ENCODE measurements around the gene MRGPRF. TPM values are rescaled to one million over a fixed set of nuclear protein-coding genes. Genes with fewer than 3 reads are reported as not detected.

MRGPRF gene
- total RNA-seq, 1 experiment from 2014 or later: 0.76 TPM

DNA sequence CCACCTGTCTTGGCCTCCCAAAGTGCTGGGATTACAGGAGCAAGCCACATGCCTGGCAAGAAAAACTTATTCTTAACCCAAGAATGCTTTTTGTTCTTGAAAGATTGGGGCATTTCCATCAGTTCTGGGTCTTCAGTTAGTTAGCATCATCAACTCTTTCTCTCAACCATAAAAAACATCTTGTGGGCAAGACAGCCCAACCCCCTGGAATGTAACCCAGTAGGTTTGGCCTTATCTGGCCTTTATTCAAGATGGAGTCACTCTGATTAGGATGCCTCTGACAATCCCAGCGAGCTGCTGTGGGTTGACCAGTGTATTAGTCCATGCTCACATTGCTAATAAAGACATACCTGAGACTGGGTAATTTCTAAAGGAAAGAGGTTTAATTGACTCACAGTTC lies 26.5 kb upstream of the MRGPRF start:
- no peak overlapping the region for H2AFZ ChIP-seq (ENCODE audit: low read depth, low read length, poor library complexity, severe bottlenecking)
- peaks cover 0 to 11% of the 10 kb centered on the region in 2 experiments; a peak in 3 of 4 replicates for H3K4me1 ChIP-seq (ENCODE audit: control insufficient read depth in 1 of 2, insufficient read depth in 2 of 2, low read length in 2 of 2)
- ATAC-seq (no peak), DNase-seq (ENCODE audit: low read depth, low spot score) (no peak)
- H3K4me2 ChIP-seq (ENCODE audit: low read length): no peak overlapping the region
- no peaks in the 10 kb centered on the region for H3K79me2 ChIP-seq (ENCODE audit: insufficient read depth, low read length)
- H3K27me3 ChIP-seq (ENCODE audit: insufficient read depth, low read length): no peaks in the 10 kb centered on the region
- H3K4me3 ChIP-seq (replicated peaks in 1 of 2; ENCODE audit: low read depth in 1 of 2, low read length in 2 of 2): no peak overlapping the region
- CTCF ChIA-PET: no interaction called here
- POLR2A ChIA-PET: no interaction called here
- intact Hi-C loops (cut with micrococcal nuclease): no loop called here
- no peaks in the 10 kb centered on the region for H4K20me1 ChIP-seq (ENCODE audit: insufficient read depth)
- H3K9me3 ChIP-seq (ENCODE audit: control insufficient read depth in 1 of 2, insufficient read depth in 1 of 2, low read depth in 1 of 2, low read length in 2 of 2): no peaks in the 10 kb centered on the region
- H3K36me3 ChIP-seq (ENCODE audit: control insufficient read depth in 1 of 2, insufficient read depth in 2 of 2, low read length in 2 of 2): no peaks in the 10 kb centered on the region
- TF ChIP-seq, protein P1, sequence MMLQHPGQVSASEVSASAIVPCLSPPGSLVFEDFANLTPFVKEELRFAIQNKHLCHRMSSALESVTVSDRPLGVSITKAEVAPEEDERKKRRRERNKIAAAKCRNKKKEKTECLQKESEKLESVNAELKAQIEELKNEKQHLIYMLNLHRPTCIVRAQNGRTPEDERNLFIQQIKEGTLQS (IDR thresholded peaks at IDR 0.05): no peak
- TF ChIP-seq EZH2phosphoT487 (IDR thresholded peaks at IDR 0.05; ENCODE audit: borderline replicate concordance): no peak
- no peak for TF ChIP-seq EZH2 (IDR thresholded peaks at IDR 0.05)
- no peak for TF ChIP-seq SIN3A (IDR thresholded peaks at IDR 0.05; ENCODE audit: low read depth)
- no peak for TF ChIP-seq ZNF274 (IDR thresholded peaks at IDR 0.05; ENCODE audit: low read depth, low read length)
- TF ChIP-seq EGR1 (IDR thresholded peaks at IDR 0.05; ENCODE audit: low read depth): no peak
- TF ChIP-seq ELF1 (IDR thresholded peaks at IDR 0.05; ENCODE audit: borderline replicate concordance, low read depth): no peak
- no peak for TF ChIP-seq YY1 (IDR thresholded peaks at IDR 0.05; ENCODE audit: extremely low read depth, insufficient replicate concordance, low read depth, low read length)
- no peak for TF ChIP-seq RAD21 (IDR thresholded peaks at IDR 0.05; ENCODE audit: low read depth)
- no peak for TF ChIP-seq SRF (IDR thresholded peaks at IDR 0.05; ENCODE audit: low read depth)
- TF ChIP-seq, protein P2, sequence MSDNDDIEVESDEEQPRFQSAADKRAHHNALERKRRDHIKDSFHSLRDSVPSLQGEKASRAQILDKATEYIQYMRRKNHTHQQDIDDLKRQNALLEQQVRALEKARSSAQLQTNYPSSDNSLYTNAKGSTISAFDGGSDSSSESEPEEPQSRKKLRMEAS (IDR thresholded peaks at IDR 0.05): no peak
- TF ChIP-seq JUND (IDR thresholded peaks at IDR 0.05): no peak
- TF ChIP-seq POLR2AphosphoS5 (IDR thresholded peaks at IDR 0.05; ENCODE audit: low read depth, low read length): no peak
- H3K9me2 ChIP-seq (ENCODE audit: insufficient read depth): no peaks in the 10 kb centered on the region
- no peak overlapping the region for H3K27ac ChIP-seq (ENCODE audit: low read depth, low read length)
- H3K9ac ChIP-seq (ENCODE audit: low read length): no peak overlapping the region
- RAD21 ChIA-PET (ENCODE audit: low non-redundant PET in 1 of 2, low total read pairs in 2 of 2, uncharacterized antibody in 2 of 2, unreplicated experiment in 2 of 2): no interaction called here
- no TSS peak for BruUV-seq (replicated peaks)

DNA sequence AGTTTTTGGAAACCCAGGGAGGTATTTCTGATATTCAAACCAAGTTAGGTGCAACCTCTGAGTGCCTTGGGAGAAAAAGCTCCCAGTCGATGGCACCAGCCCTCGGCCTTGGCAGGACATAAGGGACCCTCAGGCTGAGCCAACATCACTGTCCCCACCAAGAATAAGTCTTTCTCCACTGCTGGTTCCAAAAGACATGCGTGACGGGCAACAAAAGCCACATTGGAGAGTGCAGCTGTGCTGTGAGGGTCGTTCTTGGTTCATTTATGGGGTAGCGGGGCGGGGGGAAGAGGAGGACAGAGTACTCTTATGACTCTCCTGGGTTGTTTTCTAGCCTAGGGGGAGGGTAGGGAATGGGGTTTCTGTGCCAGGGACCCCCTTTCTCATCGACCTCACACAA lies 24.5 kb upstream of the MRGPRF start:
- no peaks in the 10 kb centered on the region for H3K9me3 ChIP-seq (ENCODE audit: control insufficient read depth in 1 of 2, insufficient read depth in 1 of 2, low read depth in 1 of 2, low read length in 2 of 2)
- ChIA-PET POLR2A (no interaction called here), RAD21 (ENCODE audit: low non-redundant PET in 1 of 2, low total read pairs in 2 of 2, uncharacterized antibody in 2 of 2, unreplicated experiment in 2 of 2) (no interaction called here), CTCF (no interaction called here)
- no peaks in the 10 kb centered on the region for H3K27me3 ChIP-seq (ENCODE audit: insufficient read depth, low read length)
- H4K20me1 ChIP-seq (ENCODE audit: insufficient read depth): no peaks in the 10 kb centered on the region
- ATAC-seq (no peak), DNase-seq (ENCODE audit: low read depth, low spot score) (no peak)
- H3K4me3 ChIP-seq (replicated peaks in 1 of 2; ENCODE audit: low read depth in 1 of 2, low read length in 2 of 2): no peak overlapping the region
- H3K79me2 ChIP-seq (ENCODE audit: insufficient read depth, low read length): no peaks in the 10 kb centered on the region
- no peaks in the 10 kb centered on the region for H3K36me3 ChIP-seq (ENCODE audit: control insufficient read depth in 1 of 2, insufficient read depth in 2 of 2, low read length in 2 of 2)
- H3K4me1 ChIP-seq (ENCODE audit: control insufficient read depth in 1 of 2, insufficient read depth in 2 of 2, low read length in 2 of 2): no peaks in the 10 kb centered on the region
- no peak overlapping the region for H3K4me2 ChIP-seq (ENCODE audit: low read length)
- H3K27ac ChIP-seq (ENCODE audit: low read depth, low read length): no peak overlapping the region
- H2AFZ ChIP-seq (ENCODE audit: low read depth, low read length, poor library complexity, severe bottlenecking): no peak overlapping the region
- no peak overlapping the region for H3K9ac ChIP-seq (ENCODE audit: low read length)
- no TSS peak for BruUV-seq (replicated peaks)
- H3K9me2 ChIP-seq (ENCODE audit: insufficient read depth): no peaks in the 10 kb centered on the region
- intact Hi-C loops (cut with micrococcal nuclease): no loop called here
- TF ChIP-seq SIN3A (IDR thresholded peaks at IDR 0.05; ENCODE audit: low read depth) (no peak), TCF7L2 (IDR thresholded peaks at IDR 0.05; ENCODE audit: borderline replicate concordance, extremely low read depth, insufficient read depth, insufficient read length) (no peak), RAD21 (IDR thresholded peaks at IDR 0.05; ENCODE audit: low read depth) (no peak), YY1 (IDR thresholded peaks at IDR 0.05; ENCODE audit: extremely low read depth, insufficient replicate concordance, low read depth, low read length) (no peak), ZNF274 (IDR thresholded peaks at IDR 0.05; ENCODE audit: low read depth, low read length) (no peak)
- TF ChIP-seq, protein P3, sequence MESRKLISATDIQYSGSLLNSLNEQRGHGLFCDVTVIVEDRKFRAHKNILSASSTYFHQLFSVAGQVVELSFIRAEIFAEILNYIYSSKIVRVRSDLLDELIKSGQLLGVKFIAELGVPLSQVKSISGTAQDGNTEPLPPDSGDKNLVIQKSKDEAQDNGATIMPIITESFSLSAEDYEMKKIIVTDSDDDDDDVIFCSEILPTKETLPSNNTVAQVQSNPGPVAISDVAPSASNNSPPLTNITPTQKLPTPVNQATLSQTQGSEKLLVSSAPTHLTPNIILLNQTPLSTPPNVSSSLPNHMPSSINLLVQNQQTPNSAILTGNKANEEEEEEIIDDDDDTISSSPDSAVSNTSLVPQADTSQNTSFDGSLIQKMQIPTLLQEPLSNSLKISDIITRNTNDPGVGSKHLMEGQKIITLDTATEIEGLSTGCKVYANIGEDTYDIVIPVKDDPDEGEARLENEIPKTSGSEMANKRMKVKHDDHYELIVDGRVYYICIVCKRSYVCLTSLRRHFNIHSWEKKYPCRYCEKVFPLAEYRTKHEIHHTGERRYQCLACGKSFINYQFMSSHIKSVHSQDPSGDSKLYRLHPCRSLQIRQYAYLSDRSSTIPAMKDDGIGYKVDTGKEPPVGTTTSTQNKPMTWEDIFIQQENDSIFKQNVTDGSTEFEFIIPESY (IDR thresholded peaks at IDR 0.05; ENCODE audit: extremely low read depth, insufficient replicate concordance, low read length): no peak
- TF ChIP-seq, protein P4, sequence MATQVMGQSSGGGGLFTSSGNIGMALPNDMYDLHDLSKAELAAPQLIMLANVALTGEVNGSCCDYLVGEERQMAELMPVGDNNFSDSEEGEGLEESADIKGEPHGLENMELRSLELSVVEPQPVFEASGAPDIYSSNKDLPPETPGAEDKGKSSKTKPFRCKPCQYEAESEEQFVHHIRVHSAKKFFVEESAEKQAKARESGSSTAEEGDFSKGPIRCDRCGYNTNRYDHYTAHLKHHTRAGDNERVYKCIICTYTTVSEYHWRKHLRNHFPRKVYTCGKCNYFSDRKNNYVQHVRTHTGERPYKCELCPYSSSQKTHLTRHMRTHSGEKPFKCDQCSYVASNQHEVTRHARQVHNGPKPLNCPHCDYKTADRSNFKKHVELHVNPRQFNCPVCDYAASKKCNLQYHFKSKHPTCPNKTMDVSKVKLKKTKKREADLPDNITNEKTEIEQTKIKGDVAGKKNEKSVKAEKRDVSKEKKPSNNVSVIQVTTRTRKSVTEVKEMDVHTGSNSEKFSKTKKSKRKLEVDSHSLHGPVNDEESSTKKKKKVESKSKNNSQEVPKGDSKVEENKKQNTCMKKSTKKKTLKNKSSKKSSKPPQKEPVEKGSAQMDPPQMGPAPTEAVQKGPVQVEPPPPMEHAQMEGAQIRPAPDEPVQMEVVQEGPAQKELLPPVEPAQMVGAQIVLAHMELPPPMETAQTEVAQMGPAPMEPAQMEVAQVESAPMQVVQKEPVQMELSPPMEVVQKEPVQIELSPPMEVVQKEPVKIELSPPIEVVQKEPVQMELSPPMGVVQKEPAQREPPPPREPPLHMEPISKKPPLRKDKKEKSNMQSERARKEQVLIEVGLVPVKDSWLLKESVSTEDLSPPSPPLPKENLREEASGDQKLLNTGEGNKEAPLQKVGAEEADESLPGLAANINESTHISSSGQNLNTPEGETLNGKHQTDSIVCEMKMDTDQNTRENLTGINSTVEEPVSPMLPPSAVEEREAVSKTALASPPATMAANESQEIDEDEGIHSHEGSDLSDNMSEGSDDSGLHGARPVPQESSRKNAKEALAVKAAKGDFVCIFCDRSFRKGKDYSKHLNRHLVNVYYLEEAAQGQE (IDR thresholded peaks at IDR 0.05; ENCODE audit: low read depth): no peak
